DMS114 treated with DMSO at 0.1 percent for 48 hours (cell line): Measurements from ENCODE around the gene C3orf20.
"Not testable (repeated sequence)": the region's sequence is repeated elsewhere in the genome, so short reads cannot be mapped to it uniquely, and the experiment has no call there.

Experiments used
- DNase-seq: peaks from one replicate; lab custom pipeline; 2025; ENCODE audit not compliant: unreplicated experiment; lab: John Stamatoyannopoulos, UW

Gene C3orf20

GRCh38 chr3:14649466-14649865 lies 25.5 kb upstream of the C3orf20 start:
- no peak for DNase-seq

GRCh38 chr3:14650193-14650592 lies 24.7 kb upstream of the C3orf20 start:
- DNase-seq, result no peak

GRCh38 chr3:14651440-14652251 lies 23.3 kb upstream of the C3orf20 start, which contains the start of gene CCDC174:
Gene CCDC174 (plus strand): TSS chr3:14651762. CDS start chr3:14651837, 75 bp downstream.
- DNase-seq, result peak; percentile 90

GRCh38 chr3:14652360-14652907 lies 22.5 kb upstream of the C3orf20 start:
- not testable (repeated sequence) for DNase-seq

GRCh38 chr3:14657579-14657978 lies 17.4 kb upstream of the C3orf20 start:
- no peak for DNase-seq

- DNase-seq, result no peak
Measured at GRCh38 chr3:14658978-14659377, 16.0 kb upstream of the C3orf20 start.

GRCh38 chr3:14660942-14661341 lies 14.0 kb upstream of the C3orf20 start:
- no peak for DNase-seq

- DNase-seq, result no peak
Measured at GRCh38 chr3:14663396-14664135, 11.4 kb upstream of the C3orf20 start.

- no peak for DNase-seq
Measured at GRCh38 chr3:14664170-14664569, 10.8 kb upstream of the C3orf20 start.

GRCh38 chr3:14672588-14672987 lies 2.4 kb upstream of the C3orf20 start:
- no peak for DNase-seq

GRCh38 chr3:14676881-14677280 lies 1.9 kb downstream of the C3orf20 start:
- no peak for DNase-seq

- no peak for DNase-seq
Measured at GRCh38 chr3:14678015-14678503, 3.1 kb downstream of the C3orf20 start.

GRCh38 chr3:14680115-14680514 lies 5.2 kb downstream of the C3orf20 start:
- DNase-seq, result no peak

GRCh38 chr3:14680716-14681115 lies 5.8 kb downstream of the C3orf20 start:
- no peak for DNase-seq

GRCh38 chr3:14684447-14684846 lies 9.5 kb downstream of the C3orf20 start:
- DNase-seq, result no peak

- DNase-seq, result no peak
Measured at GRCh38 chr3:14685179-14685578, 10.2 kb downstream of the C3orf20 start.

- DNase-seq, result no peak
Measured at GRCh38 chr3:14687360-14687759, 12.4 kb downstream of the C3orf20 start.

- no peak for DNase-seq
Measured at GRCh38 chr3:14688525-14688924, 13.6 kb downstream of the C3orf20 start.

- DNase-seq, result no peak
Measured at GRCh38 chr3:14689247-14689980, 14.5 kb downstream of the C3orf20 start.

GRCh38 chr3:14691239-14691638 lies 16.3 kb downstream of the C3orf20 start:
- DNase-seq, result no peak

GRCh38 chr3:14691719-14692118 lies 16.8 kb downstream of the C3orf20 start:
- no peak for DNase-seq
